Activated CD8-positive, alpha-beta memory T cell treated with anti-CD3 and anti-CD28 coated beads for 4 hours (primary cell): ENCODE results near the gene ERLIN1.

Experiments used
- DNase-seq, 2 donors: peaks; one replicate each; pipeline ENCODE4 v3.0.0-alpha.2; 2020; ENCODE audit warnings: low read depth in 2 of 2

Gene ERLIN1

DNA sequence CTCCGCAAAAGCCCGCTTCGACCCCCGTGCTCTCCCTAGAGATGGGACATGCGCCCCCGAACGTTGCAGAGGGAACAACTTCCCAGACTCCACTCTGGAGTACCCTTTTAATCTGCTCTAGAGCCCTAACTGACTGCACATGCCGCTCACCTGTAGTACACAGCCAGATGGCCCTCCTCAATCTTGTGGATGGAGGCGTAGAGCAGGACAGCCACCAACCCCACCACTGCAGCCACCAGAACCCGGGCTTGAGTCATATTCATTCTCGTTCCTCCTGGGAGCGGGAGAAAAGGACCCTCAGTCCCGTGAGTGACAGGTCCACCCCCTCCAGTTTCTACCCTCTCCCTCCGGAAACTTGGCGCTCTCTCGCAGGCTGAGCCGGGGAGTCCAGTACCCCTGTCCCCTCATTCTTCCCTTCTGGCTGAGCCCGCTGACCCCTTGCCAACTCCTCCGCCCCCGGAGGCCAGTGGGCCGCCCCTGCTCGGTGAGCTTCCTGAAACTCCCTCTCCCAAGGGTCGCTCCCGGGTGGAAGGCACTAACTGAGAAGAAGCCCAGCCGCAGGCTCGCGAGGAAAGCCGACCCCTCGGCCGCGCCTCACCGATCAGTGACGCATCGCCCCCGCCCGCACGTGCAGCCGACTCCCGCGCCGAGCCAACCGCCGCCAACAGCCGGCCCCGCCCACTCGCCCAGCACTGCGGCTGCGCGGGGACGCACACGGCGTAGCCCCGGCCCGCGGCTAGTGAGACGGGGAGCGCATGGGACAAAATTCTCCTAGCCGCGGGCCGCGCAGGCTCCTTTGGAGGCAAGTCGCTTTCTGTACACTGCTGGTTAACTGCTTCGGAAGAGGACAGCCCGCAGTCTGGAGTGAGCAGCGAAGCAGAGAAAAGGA is at the start of gene ERLIN1:
TSS of gene ERLIN1 (minus strand) at position 666 of the 889 bp plus-strand sequence. CDS start at position 263, 403 bp downstream.
- peak; percentile 87 to 89 for DNase-seq

- DNase-seq = no peak
Measured at GRCh38 chr10:100232101-100232500, 46.3 kb upstream of the ERLIN1 start.

DNA sequence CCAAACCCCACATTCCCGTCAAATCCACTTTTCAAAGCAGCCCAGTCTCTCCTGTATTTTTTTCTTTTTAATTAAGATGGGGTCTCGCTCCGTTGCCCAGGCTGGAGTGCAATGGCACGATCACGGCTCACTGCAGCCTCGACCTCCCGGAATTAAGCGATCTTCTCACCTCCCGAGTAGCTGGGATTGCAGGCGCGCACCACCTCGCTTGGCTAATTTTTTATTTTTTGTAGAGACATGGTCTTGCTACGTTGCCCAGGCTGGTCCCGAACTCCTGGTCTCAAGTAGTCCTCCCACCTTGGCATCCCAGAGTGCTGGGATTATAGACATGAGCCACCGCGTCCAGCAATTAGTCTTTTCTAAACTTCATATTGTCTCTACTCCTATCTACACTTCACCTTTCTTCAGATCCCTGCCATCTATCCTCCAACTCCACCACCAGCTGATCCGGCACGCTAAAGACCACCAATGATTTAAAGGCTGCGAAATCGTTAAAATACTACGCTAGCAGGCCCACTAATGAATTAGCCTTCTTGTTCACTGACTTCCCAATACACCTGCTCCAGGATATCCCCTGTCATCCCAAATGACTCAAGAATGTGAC is 44.1 kb upstream of the ERLIN1 start:
- DNase-seq = no peak

DNA sequence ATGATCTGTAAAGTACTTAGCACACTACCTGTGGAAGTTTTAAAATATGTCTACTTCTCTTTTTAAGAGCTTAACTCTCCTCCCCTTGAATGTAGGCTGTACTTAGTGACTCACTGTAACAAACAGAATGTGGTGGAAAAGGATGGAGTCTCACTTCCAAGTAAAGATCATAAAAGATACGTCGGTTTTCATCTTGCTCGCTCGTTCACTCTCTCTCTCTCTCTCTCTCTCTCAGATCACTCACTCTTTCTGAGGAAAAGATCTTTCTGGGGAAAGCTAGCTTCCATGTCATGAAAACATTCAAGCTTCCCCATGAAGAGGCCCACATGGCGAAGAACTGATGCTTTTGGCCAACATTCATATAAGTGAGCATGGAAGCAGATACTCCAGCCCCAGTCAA is 38.0 kb upstream of the ERLIN1 start:
- no peak for DNase-seq

- no peak for DNase-seq
Measured at GRCh38 chr10:100222529-100222928, 36.7 kb upstream of the ERLIN1 start.

DNA sequence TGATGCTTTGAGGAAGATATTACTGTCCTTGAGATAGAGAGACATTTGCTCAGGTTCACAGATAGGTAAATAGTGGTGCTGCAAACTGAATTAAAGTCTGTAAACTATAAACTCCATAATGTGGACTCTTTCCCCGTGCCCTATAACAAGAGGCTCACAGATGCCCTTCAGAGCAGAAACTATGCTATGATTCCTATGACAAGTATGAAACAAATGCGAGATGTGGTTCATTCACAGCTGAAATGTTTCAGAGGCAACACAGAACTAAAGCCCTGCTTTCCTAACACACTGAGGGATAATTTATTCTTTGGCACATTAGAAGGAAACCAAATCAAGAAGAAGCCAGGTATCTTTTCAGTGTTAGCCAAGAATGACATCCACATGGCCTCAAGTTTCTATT is 30.2 kb upstream of the ERLIN1 start:
- no peak for DNase-seq

- no peak for DNase-seq
Measured at GRCh38 chr10:100209303-100209702, 23.5 kb upstream of the ERLIN1 start.

- no peak for DNase-seq
Measured at GRCh38 chr10:100208276-100208675, 22.4 kb upstream of the ERLIN1 start.

DNA sequence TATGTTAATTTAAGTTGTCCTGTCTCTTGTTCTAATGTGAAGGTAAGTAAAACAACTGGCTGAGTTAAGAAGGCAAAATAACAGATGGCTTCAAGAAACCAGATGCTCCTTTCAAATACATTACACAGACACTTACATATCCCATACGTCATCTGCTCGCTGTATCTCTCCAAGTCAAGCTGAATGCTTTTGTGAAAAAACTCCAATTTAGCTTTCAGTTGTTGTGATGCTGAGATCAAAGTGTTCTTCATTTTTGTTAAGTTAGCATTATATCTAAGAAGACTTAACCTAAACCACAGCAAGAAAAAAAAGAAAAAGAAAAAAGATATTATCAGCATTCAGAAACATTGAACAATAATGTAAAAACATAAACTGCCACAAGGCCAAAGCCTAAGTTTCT is 18.5 kb upstream of the ERLIN1 start:
- no peak for DNase-seq

GRCh38 chr10:100201549-100201948 is 15.7 kb upstream of the ERLIN1 start:
- no peak for DNase-seq

- DNase-seq = no peak
Measured at GRCh38 chr10:100194711-100195110, 8.9 kb upstream of the ERLIN1 start.

DNA sequence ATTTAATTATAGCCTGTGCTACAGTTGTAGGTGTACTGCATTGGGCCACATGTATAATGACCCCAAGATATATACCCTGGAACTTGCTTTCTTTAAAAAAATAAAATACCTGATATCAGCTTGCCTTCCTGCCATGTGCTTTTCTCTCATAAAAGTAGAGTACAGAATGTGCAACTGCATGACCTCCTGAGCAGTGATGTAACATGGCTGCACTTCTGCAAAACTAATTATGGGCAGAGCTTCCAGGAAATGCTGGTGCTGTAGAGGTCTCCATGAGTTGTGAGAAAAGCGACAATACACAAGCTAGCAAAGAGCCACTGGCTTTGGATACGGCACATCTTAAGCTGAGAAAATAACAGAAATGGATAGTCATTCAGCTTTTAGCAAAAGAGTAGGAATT is 6.5 kb upstream of the ERLIN1 start:
- no peak for DNase-seq

- no peak for DNase-seq
Measured at GRCh38 chr10:100186253-100187212, 704 bp upstream of the ERLIN1 start.

DNA sequence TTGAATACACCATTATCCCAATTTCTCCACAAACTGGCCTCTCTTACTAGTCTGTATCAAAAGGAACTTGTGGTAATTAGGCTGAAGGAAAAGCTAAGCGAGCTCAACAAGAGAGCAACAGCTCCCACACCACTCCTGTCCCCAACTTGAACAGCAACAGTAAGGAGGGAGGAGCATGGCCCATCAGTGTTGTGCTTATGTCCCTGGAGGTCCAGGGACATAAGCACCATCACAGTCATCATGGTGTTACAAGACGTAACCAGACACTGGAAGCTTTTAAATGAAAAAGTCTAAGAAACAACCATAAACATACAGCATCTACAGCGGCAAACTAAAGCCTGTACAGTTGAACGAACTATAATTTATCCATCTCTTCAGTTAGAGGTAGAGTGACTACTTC is 989 bp downstream of the ERLIN1 start:
- no peak for DNase-seq

DNA sequence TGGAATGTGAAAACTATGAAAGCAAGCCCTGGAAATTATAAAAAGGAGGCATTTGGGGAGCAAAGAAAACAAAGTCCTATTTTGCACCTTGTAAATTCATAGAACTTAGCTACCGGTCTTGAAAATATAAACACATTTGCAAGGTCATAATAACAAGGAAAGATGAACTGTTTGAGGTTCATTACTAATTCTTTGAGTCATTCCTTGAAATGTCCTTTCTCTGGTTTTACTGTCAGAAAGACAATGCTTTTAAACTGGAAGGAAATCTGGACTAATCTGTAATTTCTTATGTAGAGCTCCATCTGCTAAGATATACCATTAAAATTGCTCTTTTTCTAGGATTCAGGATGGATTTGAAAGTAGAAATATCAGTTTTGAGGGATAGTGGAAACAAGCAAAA is 1.4 kb downstream of the ERLIN1 start:
- no peak for DNase-seq

GRCh38 chr10:100183481-100183880 is 2.3 kb downstream of the ERLIN1 start:
- no peak for DNase-seq

- no peak for DNase-seq
Measured at GRCh38 chr10:100182908-100183307, 2.9 kb downstream of the ERLIN1 start.

DNA sequence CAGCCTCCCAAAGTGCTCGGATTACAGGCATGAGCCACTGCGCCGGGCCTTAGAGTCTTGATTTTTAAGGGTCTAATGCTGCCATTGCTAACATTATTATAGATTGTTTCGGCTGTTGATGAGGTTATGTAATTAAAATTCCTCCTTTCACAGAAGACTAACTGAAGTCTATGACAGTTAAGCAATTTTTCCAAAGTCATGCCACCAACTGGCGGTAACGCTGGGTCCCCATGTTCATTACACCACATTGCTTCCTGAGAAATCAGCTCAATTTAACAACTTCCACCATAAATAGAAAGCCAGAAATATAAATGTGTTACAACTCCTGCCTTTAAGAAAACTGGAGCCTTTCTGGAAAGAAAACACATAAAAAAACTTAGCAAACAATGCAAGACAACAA is 3.5 kb downstream of the ERLIN1 start:
- DNase-seq = no peak

DNA sequence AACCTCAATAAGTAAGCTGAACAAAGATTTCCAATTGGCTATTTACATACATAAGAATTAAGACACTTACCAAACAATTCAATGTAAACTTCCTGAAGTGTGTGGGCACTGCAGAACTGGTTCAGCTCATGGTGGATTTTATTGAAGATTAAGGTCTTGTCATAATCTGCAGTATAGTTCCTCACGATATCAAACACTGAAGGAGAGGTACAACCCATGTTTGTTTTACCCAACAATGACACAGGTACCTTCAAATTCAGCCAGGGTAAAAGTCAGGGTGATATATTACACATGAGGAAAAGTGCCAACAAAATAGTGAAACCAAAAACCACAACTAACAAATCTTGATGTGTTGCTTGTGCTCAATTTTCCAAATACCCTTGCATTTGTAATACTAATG is 10.0 kb downstream of the ERLIN1 start:
- DNase-seq = no peak

DNA sequence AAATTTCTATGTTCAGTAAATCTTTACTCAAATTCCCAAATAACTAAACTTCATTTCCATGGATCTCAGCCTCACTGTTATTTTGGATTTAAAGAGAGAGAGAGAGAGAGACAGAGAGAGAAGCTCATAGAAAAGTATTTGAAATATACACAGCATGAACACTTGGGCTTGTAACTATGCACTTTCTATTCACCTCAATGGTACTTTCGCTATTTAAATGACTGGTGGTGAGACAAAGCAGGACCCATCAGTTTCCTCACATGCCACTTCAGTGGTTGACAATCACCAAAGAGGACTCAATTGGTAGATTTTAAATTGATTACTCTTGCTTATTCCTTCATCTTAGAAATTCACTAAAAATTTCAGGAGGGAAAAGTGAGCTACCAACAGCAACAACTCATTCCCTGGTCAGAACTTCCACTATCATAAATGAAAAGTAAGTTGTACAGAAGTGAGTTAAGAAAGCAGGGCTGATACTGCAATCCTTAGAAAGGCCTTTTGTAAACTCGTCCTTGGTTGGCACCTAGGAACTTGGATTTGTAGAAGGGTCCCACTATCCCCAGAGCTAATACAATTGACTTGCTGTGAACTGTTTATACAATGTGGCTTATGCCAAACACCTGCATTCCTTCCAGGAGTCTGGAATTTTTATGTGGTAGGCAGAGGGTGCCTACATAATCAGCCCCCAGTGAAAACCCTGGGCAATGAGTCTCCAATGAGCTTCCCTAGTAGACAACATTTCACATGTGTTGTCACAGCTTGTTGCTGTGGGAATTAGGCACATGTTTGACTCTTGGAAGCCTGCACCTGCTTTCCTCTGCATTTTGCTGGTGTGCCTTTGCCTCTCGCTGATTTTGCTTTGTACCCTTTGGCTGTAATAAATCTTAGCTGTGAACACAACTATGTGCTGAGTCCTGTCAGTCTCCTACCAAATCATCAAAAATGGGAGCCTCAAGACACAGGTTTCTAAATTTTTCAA is 10.8 kb downstream of the ERLIN1 start:
- DNase-seq = no peak

DNA sequence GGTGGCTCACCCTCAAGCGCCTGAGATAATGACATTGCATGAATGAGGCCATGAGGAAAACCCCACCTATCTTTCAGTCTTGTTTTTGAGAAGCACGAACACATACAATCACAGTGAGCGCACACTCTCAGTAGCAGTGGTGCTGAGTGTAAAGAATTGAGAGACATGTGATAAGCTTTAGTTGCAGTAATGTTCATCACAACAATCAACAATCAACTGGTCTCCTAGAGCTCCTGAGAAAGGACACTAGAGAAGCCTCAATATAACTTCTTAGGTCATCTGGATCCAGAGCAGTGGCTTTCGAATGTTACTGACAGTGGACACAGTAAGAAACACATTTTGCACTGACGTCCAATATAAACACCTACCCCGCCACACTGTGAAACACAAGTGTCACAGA is 12.8 kb downstream of the ERLIN1 start:
- DNase-seq = no peak
